Activated T-helper 1 cell treated with Interleukin-2 at 50 U/mL for 16 hours (primary cell): ENCODE results near the gene SPHK1.

Experiments used
- DNase-seq: peaks from one replicate; pipeline ENCODE4 v3.0.0-alpha.2; 2020; ENCODE audit warnings: low read depth

Gene SPHK1

DNA sequence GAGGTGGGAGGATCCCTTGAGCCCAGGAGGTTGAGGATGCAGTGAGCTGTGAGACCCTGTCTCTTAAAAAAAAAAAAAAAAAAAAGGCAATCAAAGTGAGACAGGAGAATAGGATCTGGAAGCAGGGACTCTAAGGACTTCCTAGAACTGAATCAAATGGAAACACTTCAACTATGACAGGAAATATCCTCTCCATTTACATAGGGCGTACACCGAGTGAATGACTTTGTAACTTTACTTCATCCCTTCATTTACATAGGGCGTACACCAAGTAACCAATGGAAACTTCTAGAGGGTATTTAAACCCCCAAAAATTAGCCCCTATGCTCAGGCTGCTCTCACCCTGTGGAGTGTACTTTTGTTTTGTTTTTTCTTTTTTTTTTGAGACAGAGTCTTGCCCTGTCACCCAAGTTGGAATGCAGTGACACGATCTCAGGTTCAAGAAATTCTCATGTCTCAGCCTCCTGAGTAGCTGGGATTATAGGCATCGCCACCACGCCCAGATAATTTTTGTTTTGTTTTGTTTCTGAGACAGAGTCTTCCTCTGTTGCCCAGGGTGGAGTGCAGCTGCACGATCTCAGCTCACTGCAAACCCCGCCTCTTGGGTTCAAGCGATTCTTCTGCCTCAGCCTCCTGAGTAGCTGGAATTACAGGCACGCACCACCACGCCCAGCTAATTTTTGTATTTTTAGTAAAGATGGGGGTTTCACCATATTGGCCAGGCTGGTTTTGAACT lies 21.1 kb upstream of the SPHK1 start:
- no peak for DNase-seq

GRCh38 chr17:76365256-76365903 lies 19.0 kb upstream of the SPHK1 start:
- no peak for DNase-seq

GRCh38 chr17:76366247-76366646 lies 18.2 kb upstream of the SPHK1 start:
- no peak for DNase-seq

DNA sequence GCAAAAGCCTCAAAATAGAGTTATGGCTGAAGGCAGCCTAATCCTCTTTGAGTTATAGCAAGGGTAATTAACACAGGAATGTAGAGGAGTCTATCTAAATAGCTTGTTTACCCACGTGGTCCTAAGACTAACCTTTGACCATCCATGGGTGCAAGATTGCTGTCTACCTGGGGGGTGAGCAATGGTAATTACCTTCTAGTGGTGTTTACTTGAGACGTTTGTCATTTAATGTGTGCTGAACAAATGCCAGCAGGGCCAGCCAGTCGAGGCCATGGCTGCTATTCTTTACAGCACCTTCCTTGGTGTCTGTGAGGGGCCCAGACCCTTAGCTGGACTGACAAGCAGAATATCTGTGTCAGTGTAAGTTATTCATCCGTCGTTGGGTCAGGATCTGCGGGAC lies 16.8 kb upstream of the SPHK1 start:
- DNase-seq, result no peak

GRCh38 chr17:76368545-76368944 lies 15.9 kb upstream of the SPHK1 start:
- no peak for DNase-seq

DNA sequence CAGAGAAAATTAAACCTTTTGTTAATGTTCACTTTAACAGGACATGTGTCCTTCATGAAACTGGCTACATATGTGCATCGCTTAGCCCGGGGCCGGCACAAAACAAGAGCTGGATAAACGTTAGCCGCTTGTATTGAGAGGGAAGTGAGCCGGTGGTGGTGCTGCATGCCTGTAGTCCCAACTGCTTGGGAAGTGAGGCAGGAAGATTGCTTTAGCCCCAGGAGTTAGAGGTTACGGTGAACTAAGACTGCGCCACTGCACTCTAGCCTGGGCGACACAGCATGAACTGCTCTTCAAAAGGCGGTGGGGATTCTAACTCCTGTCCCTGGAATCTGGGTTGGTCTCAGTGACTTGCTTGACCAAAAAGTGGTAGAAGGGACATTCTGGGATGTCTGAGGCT lies 15.0 kb upstream of the SPHK1 start:
- no peak for DNase-seq

DNA sequence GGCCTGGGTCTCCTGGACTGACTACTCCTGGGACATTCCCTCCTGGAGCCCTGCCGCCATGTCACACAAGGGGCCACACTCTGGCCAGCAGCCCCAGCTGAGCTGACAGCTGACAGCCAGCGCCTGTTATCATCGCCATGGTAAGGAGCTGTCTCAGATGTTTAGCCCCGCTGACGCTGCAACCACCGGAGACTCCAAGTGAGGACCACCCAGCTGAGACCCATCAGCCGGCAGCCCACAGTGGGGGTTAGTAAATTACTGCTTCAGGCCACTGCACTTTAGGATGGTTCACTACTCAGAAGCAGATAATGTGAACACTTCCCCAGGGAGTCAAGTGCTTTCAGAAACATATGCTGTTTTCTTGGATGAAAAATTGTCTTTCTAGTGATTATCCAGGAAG lies 14.6 kb upstream of the SPHK1 start:
- no peak for DNase-seq

- no peak for DNase-seq
Observed at GRCh38 chr17:76370261-76370993, 14.0 kb upstream of the SPHK1 start.

GRCh38 chr17:76371656-76372628 lies 12.5 kb upstream of the SPHK1 start:
- no peak for DNase-seq

DNA sequence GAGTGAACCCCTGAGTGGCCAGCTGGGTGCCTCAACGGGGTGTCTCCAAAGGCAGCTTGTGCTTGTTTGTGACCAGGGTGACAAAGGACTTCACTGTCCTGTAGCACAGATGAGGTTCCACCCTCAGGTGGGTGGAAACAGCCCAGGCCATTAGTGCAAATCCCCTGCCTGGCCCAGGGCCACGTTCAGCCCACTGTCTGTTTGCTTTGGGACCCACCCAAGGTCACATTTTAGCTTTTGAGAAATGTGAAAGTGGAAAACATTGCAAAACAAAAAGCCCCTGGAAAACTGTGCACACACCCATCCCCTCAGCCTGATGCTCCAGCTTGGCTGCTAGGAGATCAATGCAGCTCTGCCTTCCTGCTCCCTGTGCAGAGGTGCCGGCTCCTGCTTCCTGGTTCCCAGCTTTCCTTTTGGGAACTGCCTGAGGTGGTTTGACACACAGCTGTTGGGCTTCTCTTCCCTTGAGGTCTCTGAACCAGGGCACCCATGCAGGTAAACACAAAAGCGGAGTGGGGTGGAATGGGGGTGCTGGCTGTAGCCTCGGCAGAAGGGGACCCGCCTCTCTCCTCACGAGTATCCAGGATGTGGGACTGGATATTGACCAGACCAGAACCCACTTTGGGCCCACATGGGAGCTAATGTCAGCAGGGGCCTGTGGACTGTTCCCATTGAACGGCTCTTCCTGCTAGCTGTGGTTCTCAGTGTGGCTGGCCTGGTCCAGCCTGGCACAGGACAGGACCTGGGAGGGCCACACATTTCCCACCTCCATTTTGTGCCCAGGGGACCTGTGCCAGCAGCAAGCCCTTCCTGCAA lies 7.9 kb upstream of the SPHK1 start:
- no peak for DNase-seq

DNA sequence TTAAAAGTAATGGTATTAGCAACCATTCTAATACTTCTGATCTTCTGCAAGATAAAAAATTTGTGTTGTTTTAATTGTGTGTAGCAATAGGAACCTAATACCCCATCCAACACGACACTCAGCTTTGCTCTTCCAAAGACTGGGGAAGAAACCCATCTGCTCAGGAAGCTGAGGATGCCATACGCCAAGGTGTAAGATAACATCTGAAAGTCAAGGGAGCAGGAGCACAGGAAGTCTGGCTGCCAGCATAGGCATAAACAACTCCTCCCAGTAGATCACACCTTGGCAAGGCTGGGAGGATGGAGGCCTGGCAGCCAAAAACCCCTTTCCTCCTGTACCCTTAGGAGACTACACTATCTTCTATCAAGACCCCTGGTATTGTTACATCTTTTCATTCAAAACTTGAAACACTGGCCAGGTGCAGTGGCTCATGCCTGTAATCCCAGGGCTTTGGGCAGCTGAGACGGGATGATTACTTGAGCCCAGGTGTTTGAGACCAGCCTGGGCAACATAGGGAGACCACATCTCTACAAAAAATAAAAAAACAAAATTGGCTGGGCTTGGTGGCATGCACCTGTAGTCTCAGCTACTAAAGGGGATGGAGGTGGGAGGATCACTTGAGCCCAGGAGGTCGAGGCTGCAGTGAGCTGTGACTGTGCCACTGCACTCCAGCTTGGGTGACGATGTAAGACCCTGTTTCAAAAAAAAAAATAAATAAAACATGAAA lies 5.7 kb upstream of the SPHK1 start:
- no peak for DNase-seq

DNA sequence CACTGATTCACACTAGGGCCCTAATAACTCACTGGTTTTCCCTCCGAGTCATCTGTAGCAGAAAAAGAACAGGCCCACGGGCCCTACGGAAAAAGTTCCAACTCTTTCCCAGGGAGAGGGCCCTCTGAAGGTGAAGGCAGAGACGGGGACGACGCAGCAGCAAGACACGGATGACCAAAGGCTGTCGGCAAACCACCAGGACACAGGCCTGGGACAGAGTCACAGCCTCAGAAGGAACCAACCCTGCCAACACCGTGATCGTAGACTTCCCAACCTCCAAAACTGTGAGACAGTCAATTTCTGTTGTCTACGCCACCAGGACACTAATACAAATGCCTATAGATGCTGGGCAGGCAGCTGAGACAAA lies 5.2 kb upstream of the SPHK1 start:
- DNase-seq, result no peak

DNA sequence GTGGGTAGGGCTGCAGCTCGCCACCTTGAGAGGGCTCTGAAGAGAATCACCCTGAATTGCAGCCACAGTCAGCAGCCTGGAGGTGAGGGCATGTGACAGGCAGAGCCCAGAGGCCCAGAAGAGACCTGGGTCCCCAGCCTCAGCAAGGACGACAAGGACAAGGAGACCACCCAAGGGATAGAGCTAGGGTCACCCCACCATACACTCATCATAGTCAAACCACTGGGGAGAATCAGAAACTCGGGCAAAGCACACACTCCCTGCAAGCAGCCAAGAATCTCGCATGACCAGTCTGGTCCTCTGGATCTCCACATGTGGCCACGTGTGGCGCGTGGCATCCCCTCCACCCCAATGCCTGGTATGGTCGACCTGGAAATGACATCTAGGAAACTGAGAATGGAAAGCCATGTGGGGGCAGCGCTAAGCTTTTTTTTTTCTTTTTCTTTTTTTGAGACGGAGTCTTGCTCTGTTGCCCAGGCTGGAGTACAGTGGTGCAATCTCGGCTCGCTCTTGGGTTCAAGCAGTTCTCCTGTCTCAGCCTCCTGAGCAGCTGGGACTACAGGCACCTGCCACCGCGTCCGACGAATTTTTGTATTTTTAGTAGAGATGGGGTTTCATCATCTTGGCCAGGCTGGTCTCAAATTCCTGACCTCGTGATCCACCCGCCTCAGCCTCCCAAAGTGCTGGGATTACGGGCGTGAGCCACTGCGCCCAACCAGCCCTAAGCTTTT lies 4.6 kb upstream of the SPHK1 start:
- no peak for DNase-seq

- DNase-seq, result no peak
Observed at GRCh38 chr17:76381633-76382350, 2.6 kb upstream of the SPHK1 start.

- DNase-seq, result no peak
Observed at GRCh38 chr17:76382351-76382802, 2.0 kb upstream of the SPHK1 start.

- no peak for DNase-seq
Observed at GRCh38 chr17:76382803-76383545, 1.4 kb upstream of the SPHK1 start.

GRCh38 chr17:76383546-76384221 lies 725 bp upstream of the SPHK1 start:
- no peak for DNase-seq
